H9 (cell line): ENCODE data around the gene GNA12. TPM values are rescaled to one million over a fixed set of nuclear protein-coding genes. Genes with fewer than 3 reads are reported as not detected.

Source experiments
- DNase-seq: peaks from one replicate; pipeline ENCODE4 v3.0.0-alpha.2; 2017
- H2AFZ ChIP-seq: one replicate; pipeline ENCODE4 v1.6.1; 2013; ENCODE audit warnings: mild to moderate bottlenecking, low read length, control low read depth, moderate library complexity
- H2AK5ac ChIP-seq: 2 replicates; pipeline ENCODE4 v1.6.1; 2013; ENCODE audit warnings: low read length, control low read depth, mixed read lengths; ENCODE audit not compliant: insufficient read length
- H2BK120ac ChIP-seq: one replicate; pipeline ENCODE4 v1.6.1; 2013; ENCODE audit warnings: low read depth, mild to moderate bottlenecking, low read length, control low read depth, inconsistent platforms; ENCODE audit not compliant: poor library complexity, severe bottlenecking
- H2BK12ac ChIP-seq: 2 replicates; pipeline ENCODE4 v1.6.1; 2013; ENCODE audit warnings: low read length, control low read depth, mixed read lengths, low read depth; ENCODE audit not compliant: insufficient read length
- H2BK15ac ChIP-seq: 2 replicates; pipeline ENCODE4 v1.6.1; 2013; ENCODE audit warnings: low read depth, low read length, control low read depth
- H2BK20ac ChIP-seq: one replicate; pipeline ENCODE4 v1.6.1; 2013; ENCODE audit warnings: low read depth, mild to moderate bottlenecking, low read length, control low read depth, inconsistent platforms; ENCODE audit not compliant: poor library complexity, severe bottlenecking
- H2BK5ac ChIP-seq: 2 replicates; pipeline ENCODE4 v1.6.1; 2013; ENCODE audit warnings: low read length, control low read depth, mixed read lengths; ENCODE audit not compliant: insufficient read length
- H3K14ac ChIP-seq: 2 replicates; pipeline ENCODE4 v1.6.1; 2013; ENCODE audit warnings: low read length, control low read depth; ENCODE audit not compliant: insufficient read depth
- H3K18ac ChIP-seq: 2 replicates; pipeline ENCODE4 v1.6.1; 2013; ENCODE audit warnings: low read depth, mild to moderate bottlenecking, mixed read lengths, low read length, control low read depth; ENCODE audit not compliant: insufficient read length
- H3K23ac ChIP-seq: 2 replicates; pipeline ENCODE4 v1.6.1; 2013; ENCODE audit warnings: low read length, control low read depth, mixed read lengths, low read depth; ENCODE audit not compliant: insufficient read length
- H3K23me2 ChIP-seq: 2 replicates; pipeline ENCODE4 v1.6.1; 2013; ENCODE audit warnings: low read depth, mild to moderate bottlenecking, mixed read lengths, low read length, control low read depth; ENCODE audit not compliant: insufficient read length, poor library complexity, severe bottlenecking
- H3K27ac ChIP-seq: 2 replicates; pipeline ENCODE4 v1.5.1; 2013; ENCODE audit warnings: low read length, control low read depth, mixed read lengths, low read depth; ENCODE audit not compliant: insufficient read length
- H3K27me3 ChIP-seq: 2 replicates; pipeline ENCODE4 v1.6.1; 2013; ENCODE audit warnings: low read length, control low read depth, inconsistent platforms; ENCODE audit not compliant: insufficient read depth
- H3K4ac ChIP-seq: 2 replicates; pipeline ENCODE4 v1.6.1; 2013; ENCODE audit warnings: low read depth, mild to moderate bottlenecking, control low read depth, inconsistent platforms, low read length, moderate library complexity
- H3K4me1 ChIP-seq: 2 replicates; pipeline ENCODE4 v1.6.1; 2013; ENCODE audit warnings: low read length, control low read depth, inconsistent platforms; ENCODE audit not compliant: insufficient read depth
- H3K4me2 ChIP-seq: 2 replicates; pipeline ENCODE4 v1.6.1; 2013; ENCODE audit warnings: low read length, control low read depth, mixed read lengths; ENCODE audit not compliant: insufficient read length, insufficient read depth
- H3K56ac ChIP-seq: 2 replicates; pipeline ENCODE4 v1.6.1; 2013; ENCODE audit warnings: low read depth, mild to moderate bottlenecking, mixed read lengths, low read length, control low read depth; ENCODE audit not compliant: insufficient read length
- H3K79me1 ChIP-seq: 2 replicates; pipeline ENCODE4 v1.6.1; 2013; ENCODE audit warnings: low read depth, mild to moderate bottlenecking, moderate library complexity, low read length, control low read depth, inconsistent platforms; ENCODE audit not compliant: insufficient read depth, poor library complexity, severe bottlenecking
- H3K79me2 ChIP-seq: 2 replicates; pipeline ENCODE4 v1.6.1; 2013; ENCODE audit warnings: low read length, control low read depth, inconsistent platforms; ENCODE audit not compliant: insufficient read depth
- H3K9ac ChIP-seq: 2 replicates; pipeline ENCODE4 v1.6.1; 2013; ENCODE audit warnings: low read length, control low read depth, mixed read lengths; ENCODE audit not compliant: insufficient read length; ENCODE audit errors: extremely low read depth
- H3K9me3 ChIP-seq: one replicate; pipeline ENCODE4 v1.6.1; 2013; ENCODE audit warnings: low read depth, low read length, inconsistent platforms; ENCODE audit not compliant: control insufficient read depth
- H3T11ph ChIP-seq: one replicate; pipeline ENCODE4 v1.6.1; 2013; ENCODE audit warnings: mild to moderate bottlenecking, low read length, control low read depth, inconsistent platforms
- H4K20me1 ChIP-seq: one replicate; pipeline ENCODE4 v1.6.1; 2013; ENCODE audit not compliant: control insufficient read depth, insufficient read length, insufficient read depth
- H4K5ac ChIP-seq: 2 replicates; pipeline ENCODE4 v1.6.1; 2013; ENCODE audit warnings: low read depth, mild to moderate bottlenecking, mixed read lengths, low read length, control low read depth; ENCODE audit not compliant: insufficient read length
- H4K8ac ChIP-seq: replicated peaks from 2 replicates; pipeline ENCODE4 v1.6.1; 2013; ENCODE audit warnings: low read length, control low read depth, mixed read lengths, low read depth; ENCODE audit not compliant: insufficient read length
- H4K91ac ChIP-seq: 2 replicates; pipeline ENCODE4 v1.6.1; 2013; ENCODE audit warnings: low read depth, mild to moderate bottlenecking, moderate library complexity, mixed read lengths, low read length, control low read depth; ENCODE audit not compliant: insufficient read length
- H3K27ac Mint-ChIP-seq, 3 experiments: 2 replicates in 2 of 3; 3 replicates in 1 of 3; pipeline ENCODE4 v1.8.0; 2020 to 2021; ENCODE audit warnings: mixed read lengths in 3 of 3, mild to moderate bottlenecking in 1 of 3, moderate library complexity in 1 of 3
- H3K27me3 Mint-ChIP-seq: 2 replicates; pipeline ENCODE4 v1.8.0; 2021; ENCODE audit warnings: low read depth, mild to moderate bottlenecking, moderate library complexity, mixed read lengths
- H3K36me3 Mint-ChIP-seq, 3 experiments: 2 replicates in 2 of 3; 3 replicates in 1 of 3; pipeline ENCODE4 v1.8.0; 2020 to 2021; ENCODE audit warnings: low read depth in 3 of 3, mixed read lengths in 3 of 3; ENCODE audit not compliant: insufficient read depth in 1 of 3
- H3K4me1 Mint-ChIP-seq, 2 experiments: 2 replicates each; pipeline ENCODE4 v1.8.0; 2020; ENCODE audit warnings: mixed read lengths in 2 of 2
- H3K4me3 Mint-ChIP-seq, 2 experiments: 2 replicates in 1 of 2; 3 replicates in 1 of 2; pipeline ENCODE4 v1.8.0; 2020 to 2021; ENCODE audit warnings: mild to moderate bottlenecking in 2 of 2, mixed read lengths in 2 of 2, moderate library complexity in 1 of 2
- H3K9me3 Mint-ChIP-seq, 2 experiments: 2 replicates in 1 of 2; 3 replicates in 1 of 2; pipeline ENCODE4 v1.8.0; 2020; ENCODE audit warnings: mild to moderate bottlenecking in 2 of 2, mixed read lengths in 2 of 2, moderate library complexity in 1 of 2
- CTCF ChIP-seq: fragments of 200-600 bp; sonication (generic); conservative IDR thresholded peaks from 3 replicates; pipeline ENCODE4 v1.8.0; 2021; ENCODE audit warnings: antibody characterized with exemption, mild to moderate bottlenecking
- WGBS: extraction: QIAGEN DNeasy Blood & Tissue Kit; methylation state at CpG from one replicate; pipeline ENCODE4 v1.1.7; 2013; ENCODE audit warnings: missing lambda C conversion rate, low lambda C conversion rate, mixed read lengths; ENCODE audit not compliant: insufficient read length; ENCODE audit errors: extremely low coverage; 5-methylcytosine and 5-hydroxymethylcytosine counted together
- total RNA-seq: library from RNA; stranded (reverse); gene quantifications from 2 replicates; pipeline ENCODE4 v1.2.1, GENCODE V29; 2021

The GNA12 gene
- total RNA-seq, 1 experiment from 2014 or later, result 60.2 TPM

- Histone ChIP-seq H4K8ac (no peak overlapping the region), H4K5ac (no peak overlapping the region), H3K23me2 (no peaks in the 10 kb centered on the region), H2AFZ (no peak overlapping the region), H3K9ac (no peak overlapping the region), H3K27ac (no peak overlapping the region), H4K91ac (no peak overlapping the region), H3K79me1 (peaks cover 8% of the 10 kb centered on the region), H2BK20ac (no peak overlapping the region), H2BK12ac (no peak overlapping the region), H3K79me2 (peaks cover 2% of the 10 kb centered on the region; the same call in 1 of the 2 replicates), H3K4me2 (no peak overlapping the region), H4K20me1 (no peaks in the 10 kb centered on the region), H3K27me3 (no peaks in the 10 kb centered on the region), H3K4me1 (no peaks in the 10 kb centered on the region; the same call in 1 of the 2 replicates), H3K14ac (no peak overlapping the region; the same call in 1 of the 2 replicates), H2BK5ac (no peak overlapping the region), H2BK15ac (no peak overlapping the region), H3K23ac (no peak overlapping the region), H2AK5ac (no peak overlapping the region), H3K4ac (no peak overlapping the region), H2BK120ac (no peak overlapping the region), H3K56ac (no peak overlapping the region), H3K9me3 (no peaks in the 10 kb centered on the region), H3T11ph (no peak overlapping the region), H3K18ac (no peak overlapping the region)
- H3K4me1 Mint-ChIP-seq, result peaks cover 19 to 23% of the 10 kb centered on the region in 2 experiments
- H3K27me3 Mint-ChIP-seq, result no peaks in the 10 kb centered on the region
- H3K27ac Mint-ChIP-seq, result peak overlapping the region; percentile 79 to 96 (median 95); a peak in 5 of 7 replicates
- no peak overlapping the region for H3K4me3 Mint-ChIP-seq
- peaks cover 21 to 31% (median 30%) of the 10 kb centered on the region in 3 experiments; a peak in 6 of 7 replicates for H3K36me3 Mint-ChIP-seq
- WGBS, result no CpG with 5 or more reads among the region's 33 CpGs
- DNase-seq, result no peak
- no peak for TF ChIP-seq CTCF
- H3K9me3 Mint-ChIP-seq, result no peaks in the 10 kb centered on the region
Observed at GRCh38 chr7:2734751-2735571, 109.1 kb downstream of the GNA12 start.
